Fibroblast of skin of back (primary cell): ENCODE measurements around the gene LETMD1.

Experiments
- DNase-seq: peaks from one replicate; pipeline ENCODE4 v3.0.0-alpha.2; 2013

The LETMD1 gene

DNA sequence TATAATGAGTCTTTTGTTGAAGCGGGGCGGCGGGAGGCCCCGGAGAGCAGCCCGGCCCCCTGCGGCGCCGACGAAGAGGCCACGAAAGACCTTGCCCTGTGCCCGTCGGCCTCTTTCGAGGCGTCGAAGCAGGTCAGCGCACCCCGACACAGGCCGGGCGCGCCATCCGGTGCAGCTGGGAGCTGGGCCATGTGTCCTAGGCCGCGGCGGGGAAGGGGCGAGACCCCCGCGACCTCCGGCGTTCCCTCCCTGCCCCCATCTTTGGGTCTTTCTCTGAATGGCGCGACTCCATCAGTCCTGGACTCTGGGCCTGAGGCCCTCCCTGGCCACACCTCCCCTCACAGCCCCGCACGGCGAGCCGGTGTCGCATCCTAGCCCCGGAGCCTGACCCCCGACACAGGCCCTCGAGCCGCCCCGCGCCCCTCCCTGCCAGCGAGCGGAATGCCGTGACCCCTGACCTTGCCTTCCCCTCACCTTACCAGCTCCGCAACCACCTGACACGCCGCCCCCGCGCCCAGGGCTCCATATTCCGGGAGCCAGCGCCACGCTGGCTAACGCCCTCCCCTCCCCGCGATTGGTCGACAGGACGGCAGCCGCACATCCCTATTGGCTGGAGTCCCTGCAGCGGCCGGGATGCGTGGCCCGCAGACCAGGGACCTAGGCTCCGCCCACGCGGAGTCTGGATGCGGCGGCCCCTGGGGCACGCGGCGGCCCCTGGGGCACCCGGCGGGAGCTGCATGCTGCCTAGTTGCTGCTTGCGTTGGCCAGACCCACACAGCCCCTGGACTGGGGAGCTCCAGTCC lies 22.1 kb upstream of the LETMD1 start, which contains the start of gene SLC11A2:
Gene SLC11A2 (minus strand): TSS at position 549 of the 803 bp plus-strand sequence. CDS start 15,656 bp downstream, outside the sequence.
- peak; percentile 93 for DNase-seq

DNA sequence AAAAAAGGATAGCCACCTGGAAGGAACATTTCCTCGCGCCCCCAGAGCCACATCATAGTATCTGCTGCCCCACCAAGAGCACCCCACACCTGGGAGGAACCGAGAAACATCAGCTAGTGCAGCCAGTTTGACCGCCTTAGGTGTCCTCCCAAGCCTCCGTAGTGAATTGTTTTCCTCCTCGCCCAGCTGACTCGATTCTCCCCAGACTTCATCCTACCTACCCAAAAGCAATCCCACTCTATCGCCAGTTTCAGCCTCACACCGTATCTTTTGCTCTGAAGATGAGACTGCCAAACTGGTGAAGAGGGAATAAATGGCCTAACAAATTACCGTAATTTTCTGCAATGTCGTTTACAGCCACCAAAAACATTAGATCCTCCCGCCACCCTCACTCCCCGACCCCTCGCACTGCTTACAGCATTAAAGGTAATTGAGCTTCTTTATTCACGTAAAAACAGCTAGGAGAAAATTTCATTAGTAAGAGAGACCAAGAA lies 20.7 kb upstream of the LETMD1 start:
- DNase-seq, result no peak

DNA sequence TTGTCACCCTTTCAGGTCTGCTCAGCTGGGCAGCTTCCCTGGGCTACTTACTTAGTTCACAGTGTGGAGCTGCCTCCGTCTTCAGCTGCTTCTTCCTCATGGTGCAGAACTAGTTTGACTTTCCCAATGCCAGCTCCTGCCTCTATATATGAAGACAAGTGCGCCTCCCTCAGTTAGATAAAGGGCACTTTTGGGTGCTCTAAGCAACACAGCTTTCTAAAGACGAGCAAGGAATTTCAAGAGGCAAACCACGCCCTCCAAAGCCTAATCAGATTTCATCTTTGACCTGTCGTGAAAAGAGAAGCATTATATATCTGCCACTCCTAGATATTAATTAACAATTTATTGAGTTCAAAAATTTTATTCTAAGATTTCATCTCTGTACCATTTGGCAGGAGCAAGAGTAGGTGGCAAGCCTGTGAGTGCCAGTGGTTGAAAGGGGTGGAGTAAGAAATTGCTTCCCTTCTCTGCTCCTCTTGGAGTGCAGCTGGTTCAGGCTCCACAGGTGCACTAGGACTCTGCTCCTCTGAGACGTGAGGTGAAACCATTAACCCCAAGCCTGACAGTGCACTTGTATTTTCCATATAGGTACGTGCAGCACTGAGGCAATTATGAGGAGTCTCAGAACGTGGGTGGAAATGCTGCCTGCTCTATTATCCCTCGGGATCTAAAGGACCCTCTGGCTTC lies 19.9 kb upstream of the LETMD1 start:
- peak; percentile 51 for DNase-seq

DNA sequence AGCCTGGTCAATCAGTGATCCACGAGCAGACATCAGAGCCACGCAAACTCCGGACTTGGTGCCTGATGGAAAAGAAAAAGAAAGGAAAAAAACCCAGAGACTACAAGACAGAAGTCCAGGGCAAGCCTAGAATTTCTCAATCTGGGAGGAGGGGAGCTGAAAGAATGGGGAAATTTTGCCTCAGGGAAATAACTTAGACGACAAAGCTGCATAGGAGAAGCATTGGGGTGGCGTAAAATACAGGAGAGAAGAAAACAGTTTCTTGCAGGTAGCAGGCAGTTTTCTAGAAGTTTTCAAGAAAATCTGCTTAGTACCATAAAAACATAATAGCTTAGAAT lies 19.3 kb upstream of the LETMD1 start:
- no peak for DNase-seq

DNA sequence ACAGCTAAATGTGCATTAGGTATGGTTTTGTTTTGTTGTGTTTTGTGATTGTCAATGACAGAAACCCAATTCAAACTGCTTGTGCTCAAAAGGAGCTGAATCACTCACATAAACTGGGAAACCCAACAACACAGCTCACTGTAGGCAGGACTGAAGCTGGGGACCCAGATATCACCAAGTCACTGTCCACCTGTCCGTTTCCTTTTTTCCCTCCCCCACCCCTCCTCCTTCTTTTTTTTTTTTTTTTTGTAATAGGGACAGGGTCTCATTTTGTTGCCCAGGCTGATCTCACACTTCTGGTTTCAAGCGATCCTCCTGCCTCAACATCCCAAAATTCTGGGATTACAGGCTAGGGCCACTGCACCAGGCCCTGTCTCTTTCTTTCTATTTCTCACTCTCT lies 15.1 kb upstream of the LETMD1 start:
- no peak for DNase-seq

DNA sequence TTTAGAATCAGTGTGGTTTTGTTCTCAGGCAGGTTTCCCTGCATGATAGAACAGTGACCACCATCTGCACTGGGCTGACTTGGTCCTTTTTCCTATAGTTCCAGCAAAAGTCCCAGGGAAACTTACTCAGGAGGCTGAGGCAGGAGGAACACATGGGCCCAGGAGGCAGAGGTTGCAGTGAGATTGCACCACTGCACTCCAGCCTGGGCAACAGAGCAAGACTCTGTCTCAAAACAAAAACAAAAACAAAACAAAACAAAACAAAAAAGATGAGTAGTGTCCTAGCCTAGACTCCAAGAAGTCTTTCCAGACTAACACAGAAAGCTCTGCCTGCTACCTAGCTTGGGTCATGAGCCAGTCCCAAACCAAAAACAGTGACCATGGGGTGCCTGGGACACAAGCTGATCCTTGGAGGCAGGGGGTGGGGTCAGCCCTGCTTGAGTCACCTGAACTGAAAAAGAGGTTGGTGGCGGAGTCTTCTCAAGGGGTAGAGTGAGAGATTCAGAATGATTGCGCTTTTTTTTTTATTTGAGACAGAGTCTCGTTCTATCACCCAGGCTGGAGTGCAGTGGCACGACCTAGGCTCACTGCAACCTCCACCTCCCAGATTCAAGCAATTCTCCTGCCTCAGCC lies 14.6 kb upstream of the LETMD1 start:
- no peak for DNase-seq

DNA sequence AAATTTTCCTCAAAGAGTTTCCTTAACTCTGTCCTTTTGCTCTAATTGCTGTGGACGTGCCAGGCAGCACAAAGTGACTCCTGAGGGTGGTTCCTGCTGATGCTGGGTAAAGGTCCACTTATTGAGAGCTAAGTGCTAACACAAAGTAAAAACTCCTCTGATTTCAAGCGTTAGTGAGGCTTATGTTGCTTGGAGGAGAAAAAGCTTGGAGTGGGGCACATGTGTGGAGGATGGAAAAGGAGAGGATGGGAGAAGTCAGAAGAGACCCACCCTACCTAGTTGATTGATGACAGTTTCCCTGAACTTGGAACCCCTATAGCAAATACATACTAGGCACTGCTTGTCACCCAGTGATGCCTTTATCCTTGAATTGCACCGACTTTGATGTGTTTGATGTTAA lies 11.8 kb upstream of the LETMD1 start:
- DNase-seq, result no peak

DNA sequence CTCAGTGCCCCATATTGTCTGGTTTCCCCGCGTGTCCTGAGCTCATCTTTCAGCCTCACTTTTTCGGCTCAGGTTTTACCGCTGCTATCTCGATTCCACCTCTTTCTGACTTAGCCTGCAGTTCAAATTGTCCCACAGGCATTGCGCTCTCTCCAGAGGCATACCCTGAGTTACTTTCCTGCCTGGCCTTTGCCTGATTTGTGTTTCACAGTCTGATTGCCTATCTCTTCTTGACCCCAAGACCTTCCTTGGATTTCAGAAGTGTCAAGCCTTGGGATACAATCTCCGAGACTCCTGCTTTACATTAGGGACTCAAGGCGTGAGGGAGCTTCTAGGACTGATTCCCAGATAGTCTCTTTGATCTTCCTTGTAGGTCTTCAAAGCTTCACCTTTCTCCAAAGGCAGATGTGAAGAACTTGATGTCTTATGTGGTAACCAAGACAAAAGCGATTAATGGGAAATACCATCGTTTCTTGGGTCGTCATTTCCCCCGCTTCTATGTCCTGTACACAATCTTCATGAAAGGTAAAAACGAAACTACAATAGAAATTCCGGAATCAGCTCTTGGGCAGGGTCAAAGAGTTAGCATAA lies 629 bp downstream of the LETMD1 start:
- DNase-seq, result no peak

DNA sequence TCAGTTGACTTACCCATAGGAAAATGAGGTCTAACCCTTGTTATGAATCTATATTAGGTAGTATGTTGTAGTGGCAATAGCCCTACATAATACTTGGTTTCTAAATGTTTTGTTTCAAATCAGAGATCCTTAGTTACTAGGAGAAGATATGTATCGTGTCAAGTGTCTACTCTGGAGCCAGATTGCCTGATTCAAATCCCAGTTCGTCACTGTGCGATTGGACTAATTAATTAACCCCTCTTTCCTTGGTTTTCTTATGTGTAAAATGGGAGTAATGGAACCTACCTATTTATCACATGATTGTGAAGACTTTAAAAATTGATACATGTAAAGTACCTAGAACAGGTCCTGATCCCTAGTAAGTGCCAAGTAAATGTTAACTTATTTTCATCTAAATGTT lies 1.4 kb downstream of the LETMD1 start:
- no peak for DNase-seq

DNA sequence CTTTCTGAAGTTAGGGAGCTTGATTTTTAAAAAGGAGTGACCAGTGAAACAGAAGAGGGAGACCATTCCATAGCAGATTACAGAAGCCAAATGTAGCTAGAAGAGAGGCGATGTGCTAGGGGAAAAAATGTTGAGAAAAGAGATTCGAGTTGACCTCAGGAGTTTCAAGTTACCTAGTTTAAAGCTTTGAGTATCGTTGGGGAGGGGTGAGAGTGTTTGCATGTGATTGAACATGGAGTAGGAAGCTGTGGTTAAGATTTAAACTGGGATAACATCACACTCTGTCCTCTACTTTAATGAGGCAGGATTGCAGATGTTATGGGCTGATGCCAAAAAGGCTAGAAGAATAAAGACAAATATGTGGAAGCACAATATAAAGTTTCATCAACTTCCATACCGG lies 3.7 kb downstream of the LETMD1 start:
- DNase-seq, result no peak

DNA sequence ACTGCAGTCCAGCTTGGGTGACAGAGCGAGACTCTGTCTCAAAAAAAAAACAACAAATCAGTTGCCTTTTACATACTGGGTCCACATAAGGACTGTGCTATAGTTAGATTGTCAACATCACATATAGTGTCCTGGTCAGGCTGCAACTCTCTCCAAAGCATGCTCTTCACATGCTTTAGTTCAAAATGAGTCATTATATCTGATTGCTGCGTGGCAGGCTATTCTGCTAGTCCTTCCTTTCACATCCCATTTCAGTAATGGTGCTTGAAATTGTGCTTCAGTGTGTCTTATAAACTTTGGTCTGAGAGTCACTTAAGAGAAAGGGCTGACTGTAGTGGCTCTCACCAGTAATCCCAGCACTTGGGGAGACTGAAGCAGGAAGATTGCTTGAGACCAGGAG lies 6.9 kb downstream of the LETMD1 start:
- no peak for DNase-seq

DNA sequence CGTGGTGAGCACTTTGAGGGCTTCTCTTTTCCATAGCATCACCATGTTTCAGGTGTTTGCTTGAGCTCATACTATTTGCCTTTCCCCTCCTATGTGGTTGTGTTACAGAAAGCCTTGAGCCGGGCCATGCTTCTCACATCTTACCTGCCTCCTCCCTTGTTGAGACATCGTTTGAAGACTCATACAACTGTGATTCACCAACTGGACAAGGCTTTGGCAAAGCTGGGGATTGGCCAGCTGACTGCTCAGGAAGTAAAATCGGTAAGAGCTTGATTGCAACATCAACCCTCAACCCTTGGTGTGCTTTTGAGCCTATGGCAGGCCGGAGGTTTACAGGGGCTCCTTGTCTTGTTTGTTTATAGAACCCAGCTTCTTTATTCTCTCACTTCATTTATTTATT lies 8.1 kb downstream of the LETMD1 start:
- no peak for DNase-seq

DNA sequence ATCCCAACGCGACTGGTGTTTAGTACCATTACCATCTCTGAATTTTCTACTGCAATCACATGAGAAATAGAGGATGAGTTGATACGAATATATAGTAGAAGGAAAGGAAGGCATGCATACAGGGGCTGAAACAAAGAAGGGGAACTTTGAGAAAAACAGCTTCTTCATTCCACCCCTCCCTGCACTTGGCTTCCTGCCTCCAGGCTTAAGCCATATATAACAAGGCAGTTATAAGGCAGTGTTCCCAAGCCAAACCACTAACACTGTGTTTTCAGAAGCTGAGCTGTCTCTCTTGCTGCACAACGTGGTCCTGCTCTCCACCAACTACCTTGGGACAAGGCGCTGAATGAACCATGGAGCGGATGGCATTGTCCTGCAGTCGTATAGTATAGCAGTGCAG lies 11.0 kb downstream of the LETMD1 start:
- no peak for DNase-seq

DNA sequence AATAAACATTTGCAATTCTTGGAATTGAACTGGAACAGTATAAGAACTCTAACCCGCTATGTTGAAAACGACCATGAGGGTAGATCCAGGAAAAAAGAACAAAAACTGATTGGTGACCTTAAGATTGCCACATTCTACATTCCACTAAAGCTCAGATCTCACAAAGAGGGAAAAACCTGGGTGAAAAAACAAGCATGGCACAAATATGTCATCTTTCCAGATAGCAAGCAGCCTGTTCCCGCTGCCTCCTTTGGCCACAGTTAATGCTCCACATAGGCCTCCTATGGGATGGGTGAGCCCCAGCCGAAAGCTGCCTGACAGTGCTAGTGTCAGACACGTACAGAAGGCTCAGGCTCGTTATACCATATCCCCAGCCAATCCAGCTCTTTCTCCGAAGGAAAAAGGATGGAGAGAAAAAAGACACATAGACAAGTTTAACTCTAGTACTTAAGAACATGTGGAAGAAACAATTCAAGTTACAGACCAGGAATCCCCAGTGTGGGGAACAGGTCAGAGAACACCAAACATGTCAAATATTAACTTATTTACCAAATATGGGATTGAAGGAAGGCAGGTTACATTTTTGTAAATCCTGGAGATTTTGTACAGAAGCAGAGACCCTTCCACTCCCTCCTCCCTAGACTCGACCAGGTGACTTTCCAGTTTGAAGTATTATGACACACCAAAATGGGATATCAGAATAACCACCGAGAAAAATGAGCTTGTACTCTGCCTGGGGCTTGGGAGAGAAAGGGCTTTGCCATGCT lies 14.7 kb downstream of the LETMD1 start:
- DNase-seq, result no peak

DNA sequence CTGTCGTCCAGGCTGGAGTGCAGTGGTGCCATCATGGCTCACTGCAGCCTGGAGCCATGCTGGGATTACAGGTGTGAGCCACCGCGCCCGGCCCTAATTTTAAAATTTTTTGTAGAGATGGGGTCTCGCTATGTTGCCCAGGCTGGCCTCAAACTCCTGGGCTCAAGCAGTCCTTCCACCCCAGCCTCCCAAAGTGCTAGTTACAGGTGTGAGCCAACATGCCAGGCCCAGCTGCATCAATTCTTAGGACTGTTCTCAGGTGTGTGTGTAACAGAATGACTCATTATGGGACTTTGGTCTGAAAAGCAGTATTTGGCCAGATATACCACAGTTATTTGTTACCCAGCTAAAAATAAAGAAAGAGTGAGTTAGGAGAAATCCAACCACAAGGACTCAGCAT lies 17.4 kb downstream of the LETMD1 start:
- no peak for DNase-seq

DNA sequence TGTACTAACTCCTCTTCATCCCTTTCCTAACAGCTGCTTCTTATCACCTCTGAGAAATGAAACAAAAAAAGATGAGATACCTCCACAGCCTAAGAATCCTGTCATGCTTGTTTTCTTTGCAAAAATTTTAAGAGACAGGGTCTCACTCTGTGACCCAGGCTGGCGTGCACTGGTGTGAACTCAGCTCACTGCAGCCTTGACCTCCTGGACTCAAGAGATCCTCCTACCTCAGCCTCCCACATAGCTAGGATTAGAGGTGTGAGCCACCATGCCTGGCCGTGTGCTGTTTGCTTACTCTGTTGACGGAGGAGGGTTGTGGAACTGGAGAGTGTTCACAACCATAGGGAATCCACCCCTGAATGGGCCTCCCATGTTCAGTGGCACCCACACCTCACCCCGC lies 19.1 kb downstream of the LETMD1 start:
- no peak for DNase-seq

DNA sequence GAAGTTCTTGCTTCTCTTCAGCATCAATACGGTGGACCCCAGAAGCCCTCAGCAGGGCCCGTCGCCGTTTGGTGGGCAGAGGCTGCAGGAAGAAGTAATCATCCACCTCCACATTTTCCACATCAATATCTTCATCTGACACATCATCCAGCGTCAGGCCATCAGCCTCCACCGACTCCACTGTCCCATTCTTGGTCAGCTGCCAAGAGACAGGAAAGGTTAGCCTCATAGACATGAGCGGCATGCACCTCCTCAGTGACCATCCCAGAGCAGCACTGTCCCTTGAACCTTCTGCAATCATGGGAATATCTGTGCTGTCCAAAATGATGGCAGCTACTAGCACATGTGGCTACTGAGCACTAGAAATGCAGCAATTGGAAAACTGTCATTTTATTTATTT lies 19.6 kb downstream of the LETMD1 start:
- no peak for DNase-seq

DNA sequence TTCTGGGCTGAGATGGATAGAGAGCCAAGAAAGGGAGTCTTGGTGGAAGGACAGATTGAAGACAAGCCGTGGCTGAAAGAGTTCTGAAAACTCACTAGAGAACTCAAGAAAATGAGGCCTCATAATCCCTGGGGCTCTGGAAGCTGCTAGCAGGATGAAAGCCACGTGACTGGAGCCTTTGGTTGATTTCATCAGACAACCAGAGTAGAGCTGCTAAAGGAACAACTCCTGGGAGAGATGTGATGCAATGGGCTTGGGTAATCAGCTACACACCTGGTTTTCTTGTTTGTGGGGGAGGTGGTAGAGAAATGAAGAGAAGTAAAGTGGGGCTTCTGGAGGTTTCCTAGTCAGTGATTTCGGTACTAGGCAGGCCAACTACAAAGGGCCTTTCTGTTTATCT lies 21.9 kb downstream of the LETMD1 start:
- no peak for DNase-seq

DNA sequence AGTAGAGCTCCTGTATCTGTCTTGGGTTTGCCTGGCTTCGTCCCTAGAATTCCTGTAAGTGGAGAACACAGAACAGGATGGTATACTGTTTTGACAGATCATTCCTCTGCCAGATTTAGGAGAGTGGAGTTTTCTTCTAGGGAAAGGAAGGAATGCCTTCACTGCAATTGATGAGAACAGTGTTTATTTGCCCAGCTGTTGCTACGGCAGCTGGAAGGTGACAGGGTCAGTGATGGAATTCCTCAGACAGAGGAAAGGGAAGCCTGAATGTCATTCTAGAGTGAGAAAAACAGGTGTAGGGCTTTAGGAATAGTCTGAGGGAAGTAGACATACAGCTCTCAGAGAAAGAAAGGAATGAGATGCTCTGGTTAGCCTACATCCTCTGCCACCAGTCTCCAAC lies 23.5 kb downstream of the LETMD1 start:
- no peak for DNase-seq

DNA sequence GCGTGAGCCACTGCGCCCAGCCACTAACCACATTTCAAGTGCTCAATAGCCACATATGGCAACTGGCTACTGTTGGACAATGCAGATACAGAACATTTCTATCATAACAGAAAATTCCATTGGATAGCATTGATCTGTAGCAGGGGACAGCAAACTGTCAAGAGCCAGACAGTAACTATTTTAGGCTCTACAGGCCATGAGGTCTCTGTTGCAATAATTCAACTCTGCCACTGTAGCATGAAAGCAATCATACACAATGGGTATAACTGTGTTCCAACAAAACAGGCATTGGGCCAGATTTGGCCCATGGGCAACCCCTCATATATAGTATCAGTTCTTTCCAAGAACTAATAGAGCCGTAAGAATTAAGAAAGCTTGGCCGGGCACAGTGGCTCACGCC lies 27.3 kb downstream of the LETMD1 start:
- DNase-seq, result no peak

DNA sequence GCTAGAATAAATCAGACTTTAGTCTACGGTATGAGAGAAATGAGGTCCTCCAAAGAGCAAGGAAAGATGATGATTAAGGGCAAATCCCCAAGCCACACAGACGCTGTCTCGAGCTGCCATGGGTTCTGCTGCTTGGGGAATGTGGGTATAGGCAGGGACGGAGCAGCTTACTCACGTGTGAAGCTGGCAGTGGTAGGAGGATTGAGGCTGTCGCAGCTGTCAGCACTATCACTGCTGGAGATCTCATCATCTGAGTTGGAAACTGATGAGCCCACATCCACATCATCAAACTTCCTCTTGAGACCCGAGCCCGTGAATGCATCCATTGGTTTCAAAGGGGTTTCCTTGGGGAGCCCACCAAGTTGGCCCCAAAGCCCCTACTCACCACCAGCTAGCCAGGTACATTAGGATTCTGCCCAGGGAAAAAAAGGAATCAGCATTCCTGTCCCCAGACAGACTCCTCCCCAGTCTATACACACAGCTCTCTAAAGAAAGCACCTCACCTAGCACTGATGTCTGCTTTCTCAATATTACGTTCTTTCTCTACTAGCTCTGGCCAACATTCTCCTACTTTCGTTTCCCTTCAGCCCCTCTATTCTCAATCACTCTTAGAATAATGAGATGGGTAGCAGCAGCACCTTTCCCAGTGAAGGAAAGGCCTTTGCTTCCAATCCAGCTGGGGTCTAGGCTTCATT lies 28.3 kb downstream of the LETMD1 start:
- DNase-seq, result no peak

DNA sequence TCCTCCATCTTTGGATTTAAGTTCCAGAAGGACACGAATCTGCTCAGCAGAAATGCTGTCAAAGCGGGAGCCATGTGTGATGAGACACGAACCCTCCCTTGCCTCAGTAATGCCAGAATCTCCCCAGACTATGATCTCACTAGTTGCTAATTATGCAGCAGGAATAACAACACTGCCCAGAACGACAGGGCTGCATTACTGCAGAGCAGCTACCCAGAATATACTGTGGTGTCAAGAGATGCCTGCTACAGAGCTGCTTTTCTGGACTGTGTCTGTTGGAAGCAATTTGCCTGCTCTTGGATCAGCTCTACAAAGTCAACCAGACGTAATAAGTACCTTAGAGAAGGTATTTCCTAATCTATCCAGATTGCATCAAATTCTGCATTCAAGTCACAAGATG lies 29.8 kb downstream of the LETMD1 start:
- DNase-seq, result peak; percentile 30
